Transverse colon (tissue), 4 donors: ENCODE data around the gene HOXB5. TPM values are rescaled to one million over a fixed set of nuclear protein-coding genes. Genes with fewer than 3 reads are reported as not detected.

Source experiments
- DNase-seq: peaks from one replicate; pipeline ENCODE4 v3.0.0-alpha.2; 2019
- H3K27ac ChIP-seq, 4 donors: fragments of 200-600 bp; sonication (generic); 2 replicates each; pipeline ENCODE4 v1.5.1; 2016 to 2018; ENCODE audit warnings: inconsistent platforms in 4 of 4
- H3K27me3 ChIP-seq: fragments of 200-600 bp; sonication (generic); 2 replicates; pipeline ENCODE4 v1.5.1; 2017; ENCODE audit warnings: inconsistent platforms
- H3K36me3 ChIP-seq, 4 donors: fragments of 200-600 bp; sonication (generic); 2 replicates each; pipeline ENCODE4 v1.5.1; 2017 to 2019; ENCODE audit warnings: inconsistent platforms in 4 of 4
- H3K4me1 ChIP-seq, 4 donors: fragments of 200-600 bp; sonication (generic); 2 replicates each; pipeline ENCODE4 v1.5.1; 2017 to 2020; ENCODE audit warnings: inconsistent platforms in 4 of 4
- H3K4me3 ChIP-seq, 4 donors: fragments of 200-600 bp; sonication (generic); 1 replicate in 1 of 4; 2 replicates in 3 of 4; pipeline versions ENCODE4 v1.5.1 to v1.6.1; 2017 to 2019; ENCODE audit warnings: inconsistent platforms in 4 of 4
- H3K9me3 ChIP-seq, 2 donors: fragments of 200-600 bp; sonication (generic); 2 replicates each; pipeline ENCODE4 v1.5.1; 2017 to 2019; ENCODE audit warnings: inconsistent platforms in 2 of 2
- CTCF ChIP-seq, 5 experiments: fragments of 200-600 bp in 3 of 5; fragments of 450-650 bp in 2 of 5; sonication (generic) in 3 of 5; IDR thresholded peaks; 1 replicate in 2 of 5; 2 replicates in 3 of 5; pipeline ENCODE4 v1.5.1; 2016 to 2017; ENCODE audit warnings: antibody characterized with exemption in 5 of 5, inconsistent platforms in 3 of 5, mild to moderate bottlenecking in 2 of 5, moderate library complexity in 1 of 5
- EP300 ChIP-seq: sonication (generic); formaldehyde crosslinking; IDR thresholded peaks from one replicate; pipeline ENCODE4 v1.6.1; 2017; ENCODE audit warnings: antibody characterized with exemption, low read depth
- POLR2A ChIP-seq: fragments of 450-650 bp; IDR thresholded peaks from one replicate; pipeline ENCODE4 v1.6.1; 2016; ENCODE audit warnings: antibody characterized with exemption, mild to moderate bottlenecking, moderate library complexity
- POLR2AphosphoS5 ChIP-seq, 3 donors: sonication (generic); formaldehyde crosslinking; IDR thresholded peaks; one replicate each; pipeline ENCODE4 v1.6.1; 2016; ENCODE audit warnings: antibody characterized with exemption in 3 of 3
- WGBS, 2 donors: methylation state at CpG; one replicate each; pipeline ENCODE4 v1.1.5; 2018; ENCODE audit warnings: low coverage in 1 of 2; 5-methylcytosine and 5-hydroxymethylcytosine counted together
- in situ Hi-C, 4 donors: fragments of 200-750 bp; cut with MboI; loops; one replicate each; pipeline versions ENCODE4 v1.15.0 to v1.15.1; 2017; ENCODE audit warnings: low sequenced_read_pairs in 3 of 4, low pct_ligation_motif_present in 1 of 4, low pct_unique_long_range_greater_than_20kb in 1 of 4
- intact Hi-C: fragments of 100-400 bp; cut with DNase I; formaldehyde crosslinking; loops from one replicate; pipeline ENCODE4 v1.15.1; 2023; ENCODE audit warnings: low total_unique reads
- small RNA-seq, 4 donors: library from RNA; depleted of rRNA; stranded (forward); fragments of <200 nt; gene quantifications; one replicate each; pipeline ENCODE3, GENCODE V24; 2016
- total RNA-seq, 4 donors: library from RNA; depleted of rRNA; stranded (reverse); fragments of >200 nt; gene quantifications; one replicate each; pipeline ENCODE4 v1.1.0, GENCODE V29; 2016

The HOXB5 gene
- total RNA-seq, 4 donors from 2014 or later, result 10.5 to 35.4 (median 18.7) TPM

- Histone ChIP-seq H3K27me3 (peaks cover 17% of the 10 kb centered on the region), H3K9me3 (no peaks in the 10 kb centered on the region), H3K4me3 (peak overlapping the region; percentile 45 to 74 (median 60)), H3K27ac (peak overlapping the region; percentile 89 to 95 (median 94)), H3K36me3 (no peaks in the 10 kb centered on the region), H3K4me1 (peaks cover 18 to 45% (median 22%) of the 10 kb centered on the region in 4 donors)
- TF ChIP-seq POLR2A (no peak), CTCF (IDR thresholded peaks at IDR 0.05) (no peak), EP300 (no peak), POLR2AphosphoS5 (IDR thresholded peaks at IDR 0.05) (no peak)
- DNase-seq, result no peak
- in situ Hi-C loops (no loop called here), intact Hi-C loops (loop anchor here (5.0 kb wide), 2 partner anchors 35 to 50 kb away; partner anchors contain the start of gene HOXB4)
- 33 to 51% methylated on average over 8 to 27 of the region's 27 CpGs for WGBS, 2 donors
These were observed 51.4 kb downstream of the HOXB5 start for GRCh38 chr17:48542114-48542656.

GRCh38 chr17:48541577-48542113 lies 51.9 kb downstream of the HOXB5 start:
- no peaks in the 10 kb centered on the region for H3K9me3 ChIP-seq
- peaks cover 17% of the 10 kb centered on the region for H3K27me3 ChIP-seq
- in situ Hi-C loops (no loop called here), intact Hi-C loops (loop anchor here (5.0 kb wide), 2 partner anchors 36 to 49 kb away; partner anchors contain the start of gene HOXB4)
- TF ChIP-seq POLR2A (no peak), EP300 (no peak), CTCF (IDR thresholded peaks at IDR 0.05) (no peak), POLR2AphosphoS5 (IDR thresholded peaks at IDR 0.05) (peak in 2 of 3 donors; percentile 49 to 67)
- WGBS, 2 donors, result 42 to 53% methylated on average over 7 to 35 of the region's 36 CpGs
- DNase-seq, result peak; percentile 47
- H3K27ac ChIP-seq, result peak overlapping the region; percentile 89 to 95 (median 94)
- H3K4me1 ChIP-seq, result peaks cover 15 to 40% (median 18%) of the 10 kb centered on the region in 4 donors
- peak overlapping the region; percentile 45 to 74 (median 60) for H3K4me3 ChIP-seq
- H3K36me3 ChIP-seq, result no peaks in the 10 kb centered on the region

Small RNAs within 50 kb of the gene (small RNA-seq; reads per million reads assigned to genes)
- 28.4 to 150 (median 46.3) reads per million in 4 donors for gene MIR196A1

Other genes starting within 250 kb of the HOXB5 start
- gene SKAP1, start 163.6 kb downstream of the HOXB5 start, total RNA-seq, result 1 to 10 TPM in 3 of 4 donors, not detected in 1; 1.2 to 6.4 (median 4.9) TPM
- not detected for gene HOXB1, start 62.8 kb downstream of the HOXB5 start, total RNA-seq
- gene HOXB2, start 48.7 kb downstream of the HOXB5 start, total RNA-seq, result 10 to 100 TPM in 3 of 4 donors, not detected in 1; 13.5 to 93.9 (median 13.8) TPM
- 1 to 10 TPM in 3 of 4 donors, not detected in 1; 1.9 to 4.8 (median 2.0) TPM for gene HOXB4, start 15.4 kb downstream of the HOXB5 start, total RNA-seq
- gene HOXB3, start 3.5 kb downstream of the HOXB5 start, total RNA-seq, result 10 to 100 TPM; 25.7 to 57.1 (median 34.9) TPM
- 10 to 100 TPM; 42.7 to 78.4 (median 62.5) TPM for gene HOXB6, start 11.2 kb upstream of the HOXB5 start, total RNA-seq
- 10 to 100 TPM in 3 of 4 donors, not detected in 1; 11.2 to 20.9 (median 16.7) TPM for gene HOXB7, start 17.2 kb upstream of the HOXB5 start, total RNA-seq
- 10 to 100 TPM in 2 of 4 donors, 1 to 10 TPM in 2; 1.8 to 21.3 (median 8.9) TPM for gene HOXB8, start 21.5 kb upstream of the HOXB5 start, total RNA-seq
- 10 to 100 TPM; 19.8 to 54.3 (median 29.4) TPM for gene HOXB9, start 32.6 kb upstream of the HOXB5 start, total RNA-seq
- gene PRAC1, start 128.7 kb upstream of the HOXB5 start, total RNA-seq, result 1 to 10 TPM in 1 of 4 donors, not detected in 3; 4.4 TPM
- 1 to 10 TPM in 1 of 4 donors, not detected in 3; 4.1 TPM for gene PRAC2, start 129.4 kb upstream of the HOXB5 start, total RNA-seq
- 1 to 10 TPM; 1.2 to 5.7 (median 3.5) TPM for gene HOXB13, start 135.0 kb upstream of the HOXB5 start, total RNA-seq
- gene TTLL6, start 223.4 kb upstream of the HOXB5 start, total RNA-seq, result 10 to 100 TPM in 1 of 4 donors, 1 to 10 TPM in 3; 4.9 to 24.9 (median 7.3) TPM
- gene CALCOCO2, start 237.3 kb upstream of the HOXB5 start, total RNA-seq, result 100 to 1,000 TPM; 141 to 292 (median 207) TPM